ENCODE data around the gene VTI1A. TPM values are rescaled to one million over a fixed set of nuclear protein-coding genes. Genes with fewer than 3 reads are reported as not detected.

Gene VTI1A
- total and polyA plus RNA-seq, 9 of the 15 experiments (the other 6 are each of a cell fraction or from before 2014, with no cell fraction given) = 9.3 to 21.4 (median 16.0) TPM

GRCh38 chr10:112492736-112493135 is 45.7 kb downstream of the VTI1A start:
- ChIA-PET CTCF (ENCODE audit: low intra/inter-chr PET ratio) (no interaction called here), POLR2A (interaction anchor here (1.1 kb wide), 1 partner anchor 16 kb away, joined by 3 read pairs; no protein-coding TSS in a partner anchor)
- ATAC-seq = no peak
- intact Hi-C loops (cut with micrococcal nuclease) = no loop called here
- in situ Hi-C loops (cut with MboI) = no loop called here
- Histone ChIP-seq H3K9me3 (replicated peaks; ENCODE audit: control insufficient read depth, insufficient read depth, low read depth, low read length) (no peaks in the 10 kb centered on the region), H3K9me1 (ENCODE audit: control insufficient read depth, insufficient read depth, low read length) (no peaks in the 10 kb centered on the region), H3K4me3 (no peak overlapping the region), H3K36me3 (ENCODE audit: control insufficient read depth, insufficient read depth, low read length) (no peaks in the 10 kb centered on the region), H3K4me1 (replicated peaks in 1 of 2; ENCODE audit: control insufficient read depth in 2 of 2, insufficient read depth in 2 of 2, low read length in 2 of 2) (no peaks in the 10 kb centered on the region; a peak in 1 of 5 replicates), H3K4me2 (ENCODE audit: insufficient read depth, low read length) (no peak overlapping the region), H3K27ac (ENCODE audit: extremely low read depth, low read depth, low read length) (no peak overlapping the region), H3K27me3 (ENCODE audit: control insufficient read depth in 2 of 2, insufficient read depth in 2 of 2, low read length in 2 of 2) (no peaks in the 10 kb centered on the region), H3K79me2 (ENCODE audit: control insufficient read depth, insufficient read depth, low read length) (no peaks in the 10 kb centered on the region), H4K20me1 (replicated peaks; ENCODE audit: control insufficient read depth, insufficient read depth, low read length) (no peaks in the 10 kb centered on the region), H3K9ac (ENCODE audit: insufficient read depth in 1 of 2, low read depth in 2 of 2, low read length in 2 of 2) (no peak overlapping the region), H2AFZ (ENCODE audit: low read depth, low read length) (no peak overlapping the region)
- WGBS (ENCODE audit: insufficient coverage, low coverage, missing lambda C conversion rate) = 98% methylated on average over 6 of the region's 6 CpGs
- BruUV-seq (replicated peaks) = no TSS peak
- no peak for DNase-seq (ENCODE audit: extremely low read depth in 1 of 4, low spot score in 3 of 4)
- no peak for FAIRE-seq
- no peak for TF ChIP-seq ZNF551 (CRISPR knock-in tag; IDR thresholded peaks at IDR 0.05)
- TF ChIP-seq E4F1 (CRISPR knock-in tag; IDR thresholded peaks at IDR 0.05; ENCODE audit: borderline replicate concordance) = no peak
- no peak for TF ChIP-seq PPARD (CRISPR knock-in tag; IDR thresholded peaks at IDR 0.05)
- TF ChIP-seq GABPB2 (CRISPR knock-in tag; conservative IDR thresholded peaks at IDR 0.05) = no peak
- TF ChIP-seq MECOM (CRISPR knock-in tag; IDR thresholded peaks at IDR 0.05) = no peak
- no peak for TF ChIP-seq ZNF764 (CRISPR knock-in tag; IDR thresholded peaks at IDR 0.05; ENCODE audit: low read depth)
- TF ChIP-seq CBX2 (IDR thresholded peaks at IDR 0.05; ENCODE audit: insufficient read depth, low read length, poor library complexity, severe bottlenecking) = no peak
- TF ChIP-seq, protein P1, sequence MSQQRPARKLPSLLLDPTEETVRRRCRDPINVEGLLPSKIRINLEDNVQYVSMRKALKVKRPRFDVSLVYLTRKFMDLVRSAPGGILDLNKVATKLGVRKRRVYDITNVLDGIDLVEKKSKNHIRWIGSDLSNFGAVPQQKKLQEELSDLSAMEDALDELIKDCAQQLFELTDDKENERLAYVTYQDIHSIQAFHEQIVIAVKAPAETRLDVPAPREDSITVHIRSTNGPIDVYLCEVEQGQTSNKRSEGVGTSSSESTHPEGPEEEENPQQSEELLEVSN (IDR thresholded peaks at IDR 0.05; ENCODE audit: borderline replicate concordance in 1 of 2, extremely low read depth in 1 of 2, insufficient read depth in 1 of 2, insufficient read length in 1 of 2, low read depth in 1 of 2, low read length in 1 of 2, poor library complexity in 1 of 2, severe bottlenecking in 1 of 2) = no peak
- TF ChIP-seq, protein P2, sequence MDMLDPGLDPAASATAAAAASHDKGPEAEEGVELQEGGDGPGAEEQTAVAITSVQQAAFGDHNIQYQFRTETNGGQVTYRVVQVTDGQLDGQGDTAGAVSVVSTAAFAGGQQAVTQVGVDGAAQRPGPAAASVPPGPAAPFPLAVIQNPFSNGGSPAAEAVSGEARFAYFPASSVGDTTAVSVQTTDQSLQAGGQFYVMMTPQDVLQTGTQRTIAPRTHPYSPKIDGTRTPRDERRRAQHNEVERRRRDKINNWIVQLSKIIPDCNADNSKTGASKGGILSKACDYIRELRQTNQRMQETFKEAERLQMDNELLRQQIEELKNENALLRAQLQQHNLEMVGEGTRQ (CRISPR knock-in tag; IDR thresholded peaks at IDR 0.05) = no peak
- no peak for TF ChIP-seq ZNF695 (CRISPR knock-in tag; IDR thresholded peaks at IDR 0.05)
- TF ChIP-seq ZNF449 (CRISPR knock-in tag; IDR thresholded peaks at IDR 0.05) = no peak
- TF ChIP-seq ADNP (tag; IDR thresholded peaks at IDR 0.05) = no peak
- no peak for TF ChIP-seq MYC (IDR thresholded peaks at IDR 0.05; ENCODE audit: low read depth, low read length)
- TF ChIP-seq MYC (CRISPR knock-in tag; IDR thresholded peaks at IDR 0.05; ENCODE audit: borderline replicate concordance, low read depth) = no peak
- no peak for TF ChIP-seq KLF1 (tag; IDR thresholded peaks at IDR 0.05)

Measured in K562 (cell line).